A549 (cell line): ENCODE data around the gene RPS6KA2. TPM values are rescaled to one million over a fixed set of nuclear protein-coding genes. Genes with fewer than 3 reads are reported as not detected.
"Not testable (repeated sequence)": the region's sequence is repeated elsewhere in the genome, so short reads cannot be mapped to it uniquely, and the experiment has no call there.

Experiments
- ATAC-seq, 2 experiments: fragments of 200-7000 bp in 1 of 2; fragments of >200 bp in 1 of 2; cut with Nextera tagmentation in 1 of 2; cut with Tn5 transposase in 1 of 2; 3 replicates each; pipeline versions ENCODE4 v1.8.0 to v1.9.1; 2018 to 2020; ENCODE audit warnings: mild to moderate bottlenecking in 1 of 2, moderate library complexity in 1 of 2
- CTCF ChIA-PET: fragments of 300-600 bp; sonication (Branson Sonifier 250); formaldehyde crosslinking; extraction: SDS; loops from one replicate; lab custom pipeline; 2021; ENCODE audit warnings: antibody characterized with exemption, inconsistent platforms; lab: Yijun Ruan, JAX
- POLR2A ChIA-PET: fragments of 350-600 bp; formaldehyde crosslinking; extraction: SDS; loops from one replicate; lab custom pipeline; 2021; ENCODE audit warnings: antibody characterized with exemption, inconsistent platforms; lab: Yijun Ruan, JAX
- DNase-seq, 2 experiments: peaks; one replicate each; pipeline versions ENCODE4 v3.0.0 to v3.0.0-alpha.2; 2011 to 2016; ENCODE audit warnings: low read depth in 1 of 2, low spot score in 1 of 2
- FAIRE-seq: peaks from 2 replicates; lab custom pipeline; 2011; peaks lifted over from hg19 to GRCh38; lab: Jason Lieb, UNC
- H3K27ac ChIP-seq, 2 experiments: fragments of >200 bp; sonication (Bioruptor Twin); formaldehyde crosslinking; 3 replicates each; pipeline ENCODE4 v1.5.1; 2016 to 2017
- H3K4me1 ChIP-seq: fragments of >200 bp; sonication (Bioruptor Twin); formaldehyde crosslinking; 3 replicates; pipeline ENCODE4 v1.6.1; 2016
- H3K4me2 ChIP-seq: fragments of >200 bp; sonication (Bioruptor Twin); formaldehyde crosslinking; 3 replicates; pipeline ENCODE4 v1.6.1; 2016
- H3K4me3 ChIP-seq: fragments of >200 bp; sonication (Bioruptor Twin); formaldehyde crosslinking; 3 replicates; pipeline ENCODE4 v1.5.1; 2016
- H3K9me3 ChIP-seq: fragments of >200 bp; sonication (Bioruptor Twin); formaldehyde crosslinking; 3 replicates; pipeline ENCODE4 v1.6.1; 2016
- BHLHE40 ChIP-seq: IDR thresholded peaks from 2 replicates; pipeline ENCODE4 v1.6.1; 2012; ENCODE audit warnings: low read depth, low read length, inconsistent platforms
- CBX2 ChIP-seq: fragments of 200-600 bp; sonication (generic); IDR thresholded peaks from 2 replicates; pipeline ENCODE4 v1.6.1; 2016; ENCODE audit warnings: low read depth, mild to moderate bottlenecking, borderline replicate concordance
- EHMT2 ChIP-seq: fragments of 200-600 bp; sonication (generic); IDR thresholded peaks from 2 replicates; pipeline ENCODE4 v1.6.1; 2016; ENCODE audit warnings: antibody characterized with exemption, low read depth, mild to moderate bottlenecking, moderate library complexity
- FOSL2 ChIP-seq, 2 experiments: fragments of 450-650 bp in 1 of 2; fragments of >200 bp in 1 of 2; sonication (Bioruptor Twin) in 1 of 2; formaldehyde crosslinking; IDR thresholded peaks; 2 replicates each; pipeline versions ENCODE4 v1.5.0 to v1.6.1; 2016 to 2020; ENCODE audit warnings: mild to moderate bottlenecking in 1 of 2, moderate library complexity in 1 of 2
- GATA3 ChIP-seq: IDR thresholded peaks from 2 replicates; pipeline ENCODE4 v1.6.1; 2012; ENCODE audit warnings: borderline replicate concordance
- HDAC2 ChIP-seq: fragments of 200-600 bp; sonication (generic); IDR thresholded peaks from 2 replicates; pipeline ENCODE4 v1.6.1; 2016
- HOXB13 ChIP-seq: fragments of 250-450 bp; sonication (Bioruptor Pico); IDR thresholded peaks from 2 replicates; pipeline ENCODE4 v1.5.0; 2020; ENCODE audit warnings: low read depth, mild to moderate bottlenecking, moderate library complexity
- JUN ChIP-seq, 2 experiments: fragments of >200 bp; sonication (Bioruptor Twin); formaldehyde crosslinking; IDR thresholded peaks; 2 replicates in 1 of 2; 3 replicates in 1 of 2; pipeline ENCODE4 v1.6.1; 2016 to 2017
- KDM1A ChIP-seq: fragments of 200-600 bp; sonication (generic); IDR thresholded peaks from 2 replicates; pipeline ENCODE4 v1.6.1; 2016; ENCODE audit warnings: low read depth, mild to moderate bottlenecking
- MAFK ChIP-seq: fragments of 450-650 bp; IDR thresholded peaks from 2 replicates; pipeline ENCODE4 v1.6.1; 2014; ENCODE audit not compliant: partially characterized antibody
- NPAS2 ChIP-seq: fragments of 250-450 bp; sonication (Bioruptor Pico); IDR thresholded peaks from 2 replicates; pipeline ENCODE4 v1.8.0; 2022; ENCODE audit warnings: mild to moderate bottlenecking, moderate library complexity, borderline replicate concordance
- NR3C1 ChIP-seq: fragments of >200 bp; sonication (Bioruptor Twin); formaldehyde crosslinking; IDR thresholded peaks from 3 replicates; pipeline ENCODE4 v1.6.1; 2017
- POLR2AphosphoS2 ChIP-seq: conservative IDR thresholded peaks from 2 replicates; pipeline ENCODE4 v1.6.1; 2012; ENCODE audit warnings: low read length, improper control_type of control experiment, inconsistent platforms
- RARB ChIP-seq: fragments of 250-450 bp; sonication (Bioruptor Pico); IDR thresholded peaks from 2 replicates; pipeline ENCODE4 v1.8.0; 2021; ENCODE audit warnings: mild to moderate bottlenecking, moderate library complexity
- RNF2 ChIP-seq: fragments of 200-600 bp; sonication (generic); IDR thresholded peaks from 2 replicates; pipeline ENCODE4 v1.6.1; 2016; ENCODE audit warnings: low read depth, mild to moderate bottlenecking, antibody characterized with exemption, moderate library complexity, borderline replicate concordance
- ZC3H11A ChIP-seq: fragments of 450-650 bp; IDR thresholded peaks from 2 replicates; pipeline ENCODE4 v1.6.1; 2014; ENCODE audit warnings: antibody characterized with exemption, mild to moderate bottlenecking
- WGBS: methylation state at CpG from one replicate; pipeline ENCODE4 v1.1.6; 2017; ENCODE audit errors: missing lambda C conversion rate; 5-methylcytosine and 5-hydroxymethylcytosine counted together
- polyA plus RNA-seq, 4 experiments: library from polyadenylated mRNA; depleted of rRNA in 3 of 4; stranded (reverse); fragments of >200 nt; fragmentation: RNase III in 1 of 4; extraction: RNeasy Plus Mini Kit Qiagen cat#74134 plus additional on column Dnase treatment in 1 of 4; gene quantifications; 2 replicates in 3 of 4; 3 replicates in 1 of 4; pipeline ENCODE4 v1.2.3, GENCODE V29; 2011 to 2017
- TF ChIP-seq, protein P1 (sequence below): fragments of >200 bp; sonication (Bioruptor Twin); formaldehyde crosslinking; IDR thresholded peaks from 3 replicates; pipeline ENCODE4 v1.5.1; 2016
- TF ChIP-seq, protein P2 (sequence below): IDR thresholded peaks from 2 replicates; pipeline ENCODE4 v1.6.1; 2012
- TF ChIP-seq, protein P3 (sequence below): fragments of 250-450 bp; sonication (Bioruptor Pico); IDR thresholded peaks from 2 replicates; pipeline ENCODE4 v1.5.0; 2021; ENCODE audit warnings: mild to moderate bottlenecking, moderate library complexity, borderline replicate concordance

Gene RPS6KA2
- polyA plus RNA-seq, 2 of the 4 experiments (the other 2 are of a cell fraction) = 0.19 TPM; not detected in 1

DNA sequence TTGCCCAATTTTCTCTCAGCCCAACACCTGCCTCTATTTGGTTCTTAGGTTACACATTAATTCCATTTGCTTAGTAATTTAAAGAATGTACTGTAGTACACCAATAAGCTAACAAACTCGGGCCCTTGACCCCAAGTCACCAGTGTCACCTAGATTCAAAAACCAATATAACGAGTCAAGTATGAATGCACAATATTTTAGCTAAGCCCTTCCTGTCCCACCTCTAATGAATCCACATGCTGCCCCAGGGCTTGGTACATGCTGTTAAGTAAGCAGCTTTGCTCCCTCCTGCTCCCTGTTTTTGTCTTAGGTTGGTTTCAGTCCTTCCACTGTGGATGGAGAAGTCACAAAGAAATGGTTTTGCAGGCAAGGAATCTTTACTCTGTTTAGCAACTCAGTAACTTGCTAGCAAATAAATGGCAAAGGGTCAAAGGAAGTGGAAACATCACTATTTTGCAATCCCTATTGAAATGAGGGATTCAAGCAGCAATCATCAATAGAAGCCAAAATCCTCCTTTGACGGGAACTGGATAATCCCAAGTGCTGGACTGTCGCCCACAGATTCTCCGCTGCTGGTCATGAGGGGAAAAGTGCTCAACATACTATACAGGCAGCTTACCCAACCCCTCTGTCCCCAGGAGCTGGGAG, 239.3 kb downstream of the RPS6KA2 start:
- ATAC-seq (no peak), FAIRE-seq (no peak), DNase-seq (no peak)
- POLR2A ChIA-PET = no interaction called here
- no peak overlapping the region for H3K27ac ChIP-seq
- H3K9me3 ChIP-seq = no peaks in the 10 kb centered on the region
- whole genome bisulfite sequencing = 54% methylated on average over 5 of the region's 5 CpGs
- H3K4me3 ChIP-seq = no peak overlapping the region
- H3K4me2 ChIP-seq = no peak overlapping the region
- TF ChIP-seq MAFK (no peak), BHLHE40 (no peak), POLR2AphosphoS2 (no peak), FOSL2 (IDR thresholded peaks at IDR 0.05) (no peak), FOSL2 (CRISPR knock-in tag; IDR thresholded peaks at IDR 0.05) (no peak), NPAS2 (CRISPR knock-in tag) (no peak), RNF2 (no peak), RARB (CRISPR knock-in tag) (no peak), HDAC2 (no peak), ZC3H11A (no peak), CBX2 (no peak), KDM1A (no peak), JUN (IDR thresholded peaks at IDR 0.05) (no peak), GATA3 (no peak), HOXB13 (CRISPR knock-in tag) (no peak), EHMT2 (no peak), NR3C1 (no peak)
- TF ChIP-seq, protein P1, sequence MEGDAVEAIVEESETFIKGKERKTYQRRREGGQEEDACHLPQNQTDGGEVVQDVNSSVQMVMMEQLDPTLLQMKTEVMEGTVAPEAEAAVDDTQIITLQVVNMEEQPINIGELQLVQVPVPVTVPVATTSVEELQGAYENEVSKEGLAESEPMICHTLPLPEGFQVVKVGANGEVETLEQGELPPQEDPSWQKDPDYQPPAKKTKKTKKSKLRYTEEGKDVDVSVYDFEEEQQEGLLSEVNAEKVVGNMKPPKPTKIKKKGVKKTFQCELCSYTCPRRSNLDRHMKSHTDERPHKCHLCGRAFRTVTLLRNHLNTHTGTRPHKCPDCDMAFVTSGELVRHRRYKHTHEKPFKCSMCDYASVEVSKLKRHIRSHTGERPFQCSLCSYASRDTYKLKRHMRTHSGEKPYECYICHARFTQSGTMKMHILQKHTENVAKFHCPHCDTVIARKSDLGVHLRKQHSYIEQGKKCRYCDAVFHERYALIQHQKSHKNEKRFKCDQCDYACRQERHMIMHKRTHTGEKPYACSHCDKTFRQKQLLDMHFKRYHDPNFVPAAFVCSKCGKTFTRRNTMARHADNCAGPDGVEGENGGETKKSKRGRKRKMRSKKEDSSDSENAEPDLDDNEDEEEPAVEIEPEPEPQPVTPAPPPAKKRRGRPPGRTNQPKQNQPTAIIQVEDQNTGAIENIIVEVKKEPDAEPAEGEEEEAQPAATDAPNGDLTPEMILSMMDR = no peak
- TF ChIP-seq, protein P2, sequence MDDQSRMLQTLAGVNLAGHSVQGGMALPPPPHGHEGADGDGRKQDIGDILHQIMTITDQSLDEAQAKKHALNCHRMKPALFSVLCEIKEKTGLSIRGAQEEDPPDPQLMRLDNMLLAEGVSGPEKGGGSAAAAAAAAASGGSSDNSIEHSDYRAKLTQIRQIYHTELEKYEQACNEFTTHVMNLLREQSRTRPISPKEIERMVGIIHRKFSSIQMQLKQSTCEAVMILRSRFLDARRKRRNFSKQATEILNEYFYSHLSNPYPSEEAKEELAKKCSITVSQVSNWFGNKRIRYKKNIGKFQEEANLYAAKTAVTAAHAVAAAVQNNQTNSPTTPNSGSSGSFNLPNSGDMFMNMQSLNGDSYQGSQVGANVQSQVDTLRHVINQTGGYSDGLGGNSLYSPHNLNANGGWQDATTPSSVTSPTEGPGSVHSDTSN = no peak
- TF ChIP-seq, protein P3, sequence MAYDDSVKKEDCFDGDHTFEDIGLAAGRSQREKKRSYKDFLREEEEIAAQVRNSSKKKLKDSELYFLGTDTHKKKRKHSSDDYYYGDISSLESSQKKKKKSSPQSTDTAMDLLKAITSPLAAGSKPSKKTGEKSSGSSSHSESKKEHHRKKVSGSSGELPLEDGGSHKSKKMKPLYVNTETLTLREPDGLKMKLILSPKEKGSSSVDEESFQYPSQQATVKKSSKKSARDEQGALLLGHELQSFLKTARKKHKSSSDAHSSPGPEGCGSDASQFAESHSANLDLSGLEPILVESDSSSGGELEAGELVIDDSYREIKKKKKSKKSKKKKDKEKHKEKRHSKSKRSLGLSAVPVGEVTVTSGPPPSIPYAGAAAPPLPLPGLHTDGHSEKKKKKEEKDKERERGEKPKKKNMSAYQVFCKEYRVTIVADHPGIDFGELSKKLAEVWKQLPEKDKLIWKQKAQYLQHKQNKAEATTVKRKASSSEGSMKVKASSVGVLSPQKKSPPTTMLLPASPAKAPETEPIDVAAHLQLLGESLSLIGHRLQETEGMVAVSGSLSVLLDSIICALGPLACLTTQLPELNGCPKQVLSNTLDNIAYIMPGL = no peak
- peaks cover 3% of the 10 kb centered on the region; the same call in 1 of the 3 replicates for H3K4me1 ChIP-seq
- CTCF ChIA-PET = interaction anchor here (0.6 to 2.2 kb wide), 5 partner anchors 10 to 112 kb away, joined by 3 to 8 read pairs (median 3); no protein-coding TSS in a partner anchor

DNA sequence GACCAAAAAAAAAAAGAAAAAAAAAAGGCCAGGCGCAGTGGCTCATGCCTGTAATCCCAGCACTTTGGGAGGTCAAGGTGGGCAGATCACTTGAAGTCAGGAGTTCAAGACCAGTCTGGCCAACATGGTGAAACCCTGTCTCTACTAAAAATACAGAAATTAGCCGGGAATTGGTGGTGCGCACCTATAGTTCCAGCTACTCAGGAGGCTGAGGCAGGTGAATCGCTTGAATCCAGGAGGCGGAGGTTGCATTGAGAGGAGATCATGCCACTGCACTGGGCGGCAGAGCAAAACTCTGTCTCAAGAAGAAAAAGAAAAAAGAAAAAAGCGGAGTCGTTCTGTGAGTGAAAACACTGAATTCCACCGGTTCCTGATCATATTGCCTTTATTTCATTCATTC, 240.0 kb downstream of the RPS6KA2 start:
- H3K9me3 ChIP-seq, POLR2A ChIA-PET, DNase-seq, FAIRE-seq, H3K4me3 ChIP-seq, H3K4me2 ChIP-seq, ATAC-seq, H3K27ac ChIP-seq, H3K4me1 ChIP-seq: not testable (repeated sequence)
- CTCF ChIA-PET = interaction anchor here (1.0 to 2.2 kb wide), 4 partner anchors 10 to 111 kb away, joined by 3 to 8 read pairs (median 4); no protein-coding TSS in a partner anchor
- WGBS = 88% methylated on average over 9 of the region's 9 CpGs
